GM23248 (cell line): ENCODE data around the gene FER1L5. TPM values are rescaled to one million over a fixed set of nuclear protein-coding genes. Genes with fewer than 3 reads are reported as not detected.

ENCODE experiments used
- DNase-seq: peaks from one replicate; pipeline ENCODE4 v3.0.0-alpha.2; 2015
- H2AFZ ChIP-seq: fragments of 200-600 bp; sonication (generic); 2 replicates; pipeline ENCODE4 v1.6.1; 2016; ENCODE audit warnings: antibody characterized with exemption
- H3F3A ChIP-seq: fragments of 200-600 bp; sonication (generic); 2 replicates; pipeline ENCODE4 v1.6.1; 2016; ENCODE audit warnings: mild to moderate bottlenecking, antibody characterized with exemption, mixed run types; ENCODE audit not compliant: insufficient read depth
- H3K27ac ChIP-seq: fragments of 200-600 bp; sonication (generic); 2 replicates; pipeline ENCODE4 v1.5.1; 2016; ENCODE audit warnings: mild to moderate bottlenecking
- H3K27me3 ChIP-seq: fragments of 200-600 bp; sonication (generic); replicated peaks from 2 replicates; pipeline ENCODE4 v1.6.1; 2016; ENCODE audit warnings: mild to moderate bottlenecking; ENCODE audit not compliant: insufficient read depth
- H3K36me3 ChIP-seq: fragments of 200-600 bp; sonication (generic); 2 replicates; pipeline ENCODE4 v1.6.1; 2016; ENCODE audit warnings: low read depth, mild to moderate bottlenecking
- H3K4me1 ChIP-seq: fragments of 200-600 bp; sonication (generic); 2 replicates; pipeline ENCODE4 v1.6.1; 2016; ENCODE audit warnings: mild to moderate bottlenecking; ENCODE audit not compliant: insufficient read depth
- H3K4me2 ChIP-seq: fragments of 200-600 bp; sonication (generic); one replicate; pipeline ENCODE4 v1.6.1; 2016; ENCODE audit warnings: mild to moderate bottlenecking; ENCODE audit not compliant: unreplicated experiment
- H3K4me3 ChIP-seq: fragments of 200-600 bp; sonication (generic); 2 replicates; pipeline ENCODE4 v1.5.1; 2016; ENCODE audit warnings: mild to moderate bottlenecking
- H3K79me2 ChIP-seq: fragments of 200-600 bp; sonication (generic); 2 replicates; pipeline ENCODE4 v1.6.1; 2016; ENCODE audit warnings: mild to moderate bottlenecking; ENCODE audit not compliant: insufficient read depth
- H3K9ac ChIP-seq: fragments of 200-600 bp; sonication (generic); 2 replicates; pipeline ENCODE4 v1.6.1; 2016; ENCODE audit warnings: mild to moderate bottlenecking
- H3K9me2 ChIP-seq: fragments of 200-600 bp; sonication (generic); 2 replicates; pipeline ENCODE4 v1.6.1; 2016; ENCODE audit warnings: mixed run types, mild to moderate bottlenecking, moderate library complexity; ENCODE audit not compliant: insufficient read depth
- H3K9me3 ChIP-seq: fragments of 200-600 bp; sonication (generic); one replicate; pipeline ENCODE4 v1.6.1; 2017; ENCODE audit warnings: low read depth
- H4K20me1 ChIP-seq: fragments of 200-600 bp; sonication (generic); 2 replicates; pipeline ENCODE4 v1.6.0; 2016; ENCODE audit not compliant: insufficient read depth
- EZH2 ChIP-seq: fragments of 200-600 bp; sonication (generic); IDR thresholded peaks from 2 replicates; pipeline ENCODE4 v1.6.1; 2018; ENCODE audit warnings: antibody characterized with exemption, mild to moderate bottlenecking; ENCODE audit not compliant: insufficient read depth, poor library complexity, severe bottlenecking
- EZH2phosphoT487 ChIP-seq: fragments of 200-600 bp; sonication (generic); IDR thresholded peaks from 2 replicates; pipeline ENCODE4 v1.6.1; 2018; ENCODE audit warnings: antibody characterized with exemption, moderate library complexity, mild to moderate bottlenecking, low read depth; ENCODE audit not compliant: insufficient read depth
- WGBS, 2 experiments: methylation state at CpG; one replicate each; pipeline ENCODE4 v1.1.6; 2015 to 2017; ENCODE audit warnings: low lambda C conversion rate in 2 of 2, low coverage in 1 of 2; ENCODE audit errors: missing lambda C conversion rate in 2 of 2; 5-methylcytosine and 5-hydroxymethylcytosine counted together
- in situ Hi-C: fragments of 300-500 bp; cut with MboI; formaldehyde crosslinking; loops from 2 replicates; pipeline ENCODE4 v1.15.0; 2020
- polyA plus RNA-seq: library from polyadenylated mRNA; unstranded; fragments of >200 nt; fragmentation: Nextera tagmentation; extraction: Ambion mirVana; gene quantifications from 2 replicates; pipeline ENCODE4 v1.2.1, GENCODE V29; 2016
- total RNA-seq: library from RNA; depleted of rRNA; stranded (reverse); fragments of >200 nt; shearing (Covaris generic); gene quantifications from 2 replicates; pipeline ENCODE4 v1.2.3, GENCODE V29; 2014

Gene FER1L5
- total and polyA plus RNA-seq, 2 experiments from 2014 or later: under 0.01 to 0.08 TPM

DNA sequence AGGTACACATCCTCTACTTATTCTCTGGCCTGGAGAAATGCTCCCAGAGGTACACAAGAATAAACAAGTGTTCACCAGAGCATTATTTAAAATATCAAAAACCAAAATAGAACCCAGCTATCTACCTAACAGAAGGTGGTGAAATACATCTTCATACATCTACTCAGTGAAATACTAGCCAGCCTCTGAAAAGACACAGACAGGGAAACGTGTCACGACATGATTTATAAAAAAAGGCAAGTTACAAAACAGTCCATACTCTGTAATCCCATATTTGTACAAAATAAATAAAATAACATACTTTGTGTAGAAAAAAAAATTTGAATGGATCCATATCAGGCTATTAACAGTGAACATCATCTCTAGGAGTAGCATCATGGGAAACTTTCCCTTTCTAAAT, 42.6 kb upstream of the FER1L5 start:
- Histone ChIP-seq H3K9ac (no peak overlapping the region), H2AFZ (no peak overlapping the region), H3K4me3 (no peak overlapping the region), H3K9me3 (no peaks in the 10 kb centered on the region), H3K79me2 (peaks cover 7% of the 10 kb centered on the region; the same call in 1 of the 2 replicates), H3F3A (no peaks in the 10 kb centered on the region), H4K20me1 (no peaks in the 10 kb centered on the region), H3K27me3 (no peaks in the 10 kb centered on the region), H3K4me1 (no peaks in the 10 kb centered on the region), H3K9me2 (no peaks in the 10 kb centered on the region), H3K4me2 (no peak overlapping the region), H3K27ac (no peak overlapping the region), H3K36me3 (peaks cover 45% of the 10 kb centered on the region)
- 95 to 99% methylated on average over 2 of the region's 2 CpGs for WGBS, 2 experiments
- no peak for DNase-seq
- in situ Hi-C loops: no loop called here
- TF ChIP-seq EZH2phosphoT487: no peak
- TF ChIP-seq EZH2: no peak

DNA sequence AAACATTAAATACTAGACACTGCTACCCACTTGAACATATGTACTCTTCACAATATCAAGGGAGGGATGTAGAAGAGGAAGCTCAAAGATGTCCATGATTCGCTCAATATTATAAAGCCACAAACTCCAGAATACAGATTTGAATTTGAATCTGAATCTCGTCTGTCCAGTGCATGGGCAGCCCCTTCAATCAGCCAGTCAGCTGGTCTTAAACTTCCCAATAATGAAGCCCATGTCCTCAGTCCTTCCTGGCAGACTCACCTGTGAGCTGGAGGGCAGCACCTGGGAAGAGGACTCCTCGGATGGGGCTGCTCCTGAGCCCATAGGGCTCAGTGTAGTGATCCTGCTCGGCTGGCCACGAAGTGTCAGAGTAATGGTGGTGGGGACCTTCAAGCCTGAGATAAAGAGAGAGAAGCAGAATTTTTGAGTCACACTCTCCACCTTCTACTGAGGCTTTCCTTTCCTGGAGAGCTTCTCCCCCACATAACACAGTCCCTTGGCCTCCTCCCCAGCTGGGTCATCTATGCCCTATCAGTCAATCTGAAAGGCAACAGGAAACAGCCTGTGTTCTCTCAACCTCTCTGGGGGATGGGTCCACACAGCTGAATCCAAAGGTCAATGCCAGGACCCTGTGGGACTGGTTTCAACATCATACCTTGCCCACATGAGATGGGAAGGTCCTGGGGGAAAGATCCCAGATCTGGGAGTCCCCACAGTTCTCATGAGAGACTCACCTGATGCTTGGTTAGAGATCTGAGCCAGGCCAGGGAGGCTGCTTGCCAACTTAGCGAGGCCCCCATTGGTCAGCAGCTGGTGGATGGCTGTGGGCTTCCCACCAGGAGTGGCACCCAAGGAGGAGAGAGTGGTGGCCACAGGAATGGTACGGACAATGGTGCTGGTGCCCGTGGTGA, 40.9 kb upstream of the FER1L5 start:
- no peaks in the 10 kb centered on the region for H4K20me1 ChIP-seq
- H3F3A ChIP-seq: no peaks in the 10 kb centered on the region
- no peak overlapping the region for H3K4me2 ChIP-seq
- DNase-seq: no peak
- H3K9me2 ChIP-seq: no peaks in the 10 kb centered on the region
- peaks cover 9% of the 10 kb centered on the region for H3K4me1 ChIP-seq
- no peaks in the 10 kb centered on the region for H3K27me3 ChIP-seq
- peaks cover 57% of the 10 kb centered on the region for H3K36me3 ChIP-seq
- 92 to 95% methylated on average over 8 of the region's 8 CpGs for WGBS, 2 experiments
- H2AFZ ChIP-seq: no peak overlapping the region
- H3K9ac ChIP-seq: no peak overlapping the region
- no peaks in the 10 kb centered on the region for H3K9me3 ChIP-seq
- in situ Hi-C loops: no loop called here
- peaks cover 7% of the 10 kb centered on the region; the same call in 1 of the 2 replicates for H3K79me2 ChIP-seq
- no peak for TF ChIP-seq EZH2
- no peak for TF ChIP-seq EZH2phosphoT487
- no peak overlapping the region for H3K27ac ChIP-seq
- no peak overlapping the region for H3K4me3 ChIP-seq

GRCh38 chr2:96602330-96602823, 40.2 kb upstream of the FER1L5 start:
- TF ChIP-seq EZH2phosphoT487: no peak
- TF ChIP-seq EZH2: no peak
- Histone ChIP-seq H3K9me3 (no peaks in the 10 kb centered on the region), H3K36me3 (peaks cover 62% of the 10 kb centered on the region), H3K4me3 (no peak overlapping the region), H3K4me2 (no peak overlapping the region), H3K79me2 (0 out of 2 replicates have a peak, but pooled peaks cover under 1% of the 10 kb centered on the region), H3K27ac (no peak overlapping the region), H2AFZ (no peak overlapping the region), H3K9me2 (no peaks in the 10 kb centered on the region), H4K20me1 (no peaks in the 10 kb centered on the region), H3K27me3 (no peaks in the 10 kb centered on the region), H3F3A (no peaks in the 10 kb centered on the region), H3K4me1 (peaks cover 9% of the 10 kb centered on the region), H3K9ac (no peak overlapping the region)
- in situ Hi-C loops: no loop called here
- 93 to 98% methylated on average over 2 of the region's 2 CpGs for WGBS, 2 experiments
- DNase-seq: no peak

DNA sequence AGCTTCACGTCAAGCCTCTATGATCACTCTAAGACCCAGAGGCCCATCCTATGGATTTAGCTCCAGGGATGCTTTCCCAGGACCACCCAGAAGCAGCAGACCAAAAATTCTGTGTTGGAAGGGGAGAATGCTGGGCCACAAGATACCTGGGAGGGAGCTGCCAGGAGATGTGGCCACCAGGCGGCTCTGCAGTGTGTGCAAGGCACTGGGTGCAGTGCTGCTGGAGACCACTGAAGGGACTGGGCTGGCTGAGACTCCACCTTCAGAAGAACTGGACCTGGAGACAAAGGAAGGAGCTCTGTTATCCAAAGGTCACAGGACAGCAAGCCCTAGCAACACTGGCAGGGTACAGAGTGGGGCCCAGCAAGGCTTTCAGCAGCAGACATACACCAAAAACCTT, 38.5 kb upstream of the FER1L5 start:
- Histone ChIP-seq H3K79me2 (no peaks in the 10 kb centered on the region), H3K9ac (no peak overlapping the region), H2AFZ (no peak overlapping the region), H4K20me1 (no peaks in the 10 kb centered on the region), H3K9me2 (no peaks in the 10 kb centered on the region), H3F3A (no peaks in the 10 kb centered on the region), H3K36me3 (peaks cover 65% of the 10 kb centered on the region), H3K4me3 (no peak overlapping the region), H3K4me2 (no peak overlapping the region), H3K27ac (no peak overlapping the region), H3K9me3 (no peaks in the 10 kb centered on the region), H3K4me1 (peaks cover 9% of the 10 kb centered on the region), H3K27me3 (no peaks in the 10 kb centered on the region)
- TF ChIP-seq EZH2: no peak
- no peak for TF ChIP-seq EZH2phosphoT487
- DNase-seq: no peak
- WGBS, 2 experiments: 93 to 100% methylated on average over 2 of the region's 2 CpGs
- in situ Hi-C loops: no loop called here
